Stimulated activated naive B cell treated with anti-CD40 and anti-IgM and Interleukin-4, amounts not matched to agents 10 μg/mL and 1 μg/mL and 100 μg/mL, for 72 hours (primary cell): Measurements from ENCODE around the gene UGT1A4.

Experiments used
- ATAC-seq, 2 donors: fragments of 150-1000 bp; cut with Tn5 transposase; replicated peaks; 2 replicates each; pipeline ENCODE4 v1.10.0; 2021; ENCODE audit warnings: moderate library complexity in 1 of 2
- DNase-seq: peaks from one replicate; pipeline ENCODE4 v3.0.0; 2021
- H3K27ac Mint-ChIP-seq: one replicate; pipeline ENCODE4 v1.8.0; 2022; ENCODE audit warnings: mild to moderate bottlenecking, mixed read lengths
- H3K27me3 Mint-ChIP-seq, 2 donors: one replicate each; pipeline ENCODE4 v1.8.0; 2022; ENCODE audit warnings: mixed read lengths in 2 of 2
- H3K36me3 Mint-ChIP-seq, 2 donors: one replicate each; pipeline ENCODE4 v1.8.0; 2022; ENCODE audit warnings: mixed read lengths in 2 of 2, mild to moderate bottlenecking in 1 of 2
- H3K4me1 Mint-ChIP-seq, 2 donors: one replicate each; pipeline ENCODE4 v1.8.0; 2022; ENCODE audit warnings: mixed read lengths in 2 of 2, mild to moderate bottlenecking in 1 of 2
- H3K4me3 Mint-ChIP-seq, 2 donors: one replicate each; pipeline ENCODE4 v1.8.0; 2022; ENCODE audit warnings: mild to moderate bottlenecking in 2 of 2, mixed read lengths in 2 of 2, moderate library complexity in 1 of 2
- H3K9me3 Mint-ChIP-seq, 2 donors: one replicate each; pipeline ENCODE4 v1.8.0; 2022; ENCODE audit warnings: mixed read lengths in 2 of 2, mild to moderate bottlenecking in 1 of 2

The UGT1A4 gene

DNA sequence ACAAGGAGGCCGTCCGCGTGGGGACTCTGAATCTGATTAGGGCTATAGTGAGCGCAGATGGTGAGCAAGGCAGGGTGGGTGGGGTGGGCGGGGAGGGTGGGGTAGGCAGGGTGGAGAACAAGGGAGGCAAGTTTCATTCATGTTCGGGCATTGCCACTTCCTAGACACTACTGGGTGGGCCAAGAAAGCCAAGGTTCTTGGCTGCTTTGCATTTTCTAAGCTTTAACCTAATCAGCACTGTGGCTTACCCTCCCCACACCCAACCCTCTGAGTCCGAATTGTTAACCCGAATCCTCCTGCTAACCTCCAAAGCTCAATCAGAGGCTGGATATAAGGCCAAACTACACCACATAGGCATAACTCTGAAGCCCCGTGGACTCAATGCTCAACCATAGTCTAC lies 77.7 kb downstream of the UGT1A4 start:
- no peak overlapping the region for H3K27ac Mint-ChIP-seq
- no peaks in the 10 kb centered on the region for H3K36me3 Mint-ChIP-seq
- H3K9me3 Mint-ChIP-seq = no peaks in the 10 kb centered on the region
- DNase-seq (no peak), ATAC-seq (no peak)
- H3K4me3 Mint-ChIP-seq = no peak overlapping the region
- H3K4me1 Mint-ChIP-seq = peaks cover 0 to 3% of the 10 kb centered on the region in 2 donors
- H3K27me3 Mint-ChIP-seq = peaks cover 3 to 10% of the 10 kb centered on the region in 2 donors

DNA sequence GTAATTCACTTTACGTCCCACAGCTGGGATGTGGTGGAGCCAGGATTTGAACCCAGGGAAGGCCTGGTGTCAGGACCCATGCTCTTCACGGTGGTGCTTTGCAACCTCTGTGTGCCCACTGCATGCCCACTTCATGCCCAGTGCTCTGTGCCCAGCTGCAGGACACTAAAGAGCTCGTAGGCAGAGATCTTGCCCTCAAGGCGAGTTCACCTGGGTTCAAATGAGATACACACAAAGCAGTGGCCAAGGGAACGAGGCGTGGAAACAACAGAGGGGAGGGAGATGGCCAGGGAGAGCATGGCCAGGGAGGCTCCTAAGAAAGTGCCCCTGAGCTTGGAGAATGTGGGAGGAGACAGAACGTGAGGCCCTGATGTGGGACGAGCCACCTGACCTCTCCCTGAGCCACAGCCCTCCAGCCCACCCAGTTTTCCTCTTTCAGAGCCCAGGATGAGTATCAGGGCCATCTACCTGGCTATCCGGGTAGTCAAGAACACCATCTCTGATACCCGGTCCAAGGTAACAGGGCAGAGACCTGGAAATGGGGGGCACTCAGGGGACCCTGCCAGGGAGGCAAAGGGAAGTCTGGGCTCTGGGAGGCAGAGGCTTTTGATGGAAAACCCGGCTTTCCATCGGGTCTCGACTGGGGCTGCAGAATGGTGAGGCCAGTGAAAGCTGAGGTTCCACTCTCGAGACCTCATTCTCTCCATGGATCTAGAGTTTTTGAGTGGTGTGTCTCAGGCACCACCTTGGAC lies 80.0 kb downstream of the UGT1A4 start:
- Mint-ChIP-seq H3K9me3 (no peaks in the 10 kb centered on the region), H3K27ac (no peak overlapping the region), H3K4me3 (no peak overlapping the region), H3K4me1 (peaks cover 2 to 9% of the 10 kb centered on the region in 2 donors), H3K27me3 (peaks cover 9 to 18% of the 10 kb centered on the region in 2 donors), H3K36me3 (no peaks in the 10 kb centered on the region)
- ATAC-seq (no peak), DNase-seq (no peak)

DNA sequence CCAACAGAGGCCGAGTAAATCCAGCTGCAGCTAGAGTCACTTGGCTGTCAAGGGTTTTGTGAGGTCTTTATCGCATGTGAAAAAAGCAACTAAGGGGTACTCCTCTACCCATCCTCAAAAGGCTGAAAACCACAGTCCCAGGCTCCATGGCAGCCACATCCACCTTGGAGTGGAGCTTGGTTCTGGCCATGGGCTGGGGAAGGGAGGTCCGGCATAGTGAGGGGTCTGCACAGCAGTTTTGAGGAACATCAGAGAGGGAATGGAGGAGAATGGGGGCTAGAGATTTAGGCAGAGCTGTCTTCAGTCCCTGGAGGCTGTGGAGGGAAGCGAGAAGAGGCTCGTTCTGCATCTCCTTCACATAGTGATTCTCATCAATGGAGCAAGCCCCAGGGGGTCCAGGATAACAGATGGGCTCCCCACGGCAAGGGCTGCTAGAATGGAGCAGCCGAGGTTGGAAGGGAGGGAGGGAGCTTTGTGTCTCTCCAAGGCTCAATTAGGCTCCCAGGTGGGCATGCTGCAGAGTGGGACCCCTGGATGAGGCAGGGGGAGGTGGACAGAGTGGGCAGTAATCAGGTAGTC lies 80.6 kb downstream of the UGT1A4 start:
- H3K27ac Mint-ChIP-seq = no peak overlapping the region
- no peak overlapping the region for H3K4me3 Mint-ChIP-seq
- ATAC-seq (no peak), DNase-seq (no peak)
- H3K36me3 Mint-ChIP-seq = no peaks in the 10 kb centered on the region
- H3K9me3 Mint-ChIP-seq = no peaks in the 10 kb centered on the region
- peaks cover 2 to 9% of the 10 kb centered on the region in 2 donors for H3K4me1 Mint-ChIP-seq
- peaks cover 15 to 25% of the 10 kb centered on the region in 2 donors for H3K27me3 Mint-ChIP-seq

DNA sequence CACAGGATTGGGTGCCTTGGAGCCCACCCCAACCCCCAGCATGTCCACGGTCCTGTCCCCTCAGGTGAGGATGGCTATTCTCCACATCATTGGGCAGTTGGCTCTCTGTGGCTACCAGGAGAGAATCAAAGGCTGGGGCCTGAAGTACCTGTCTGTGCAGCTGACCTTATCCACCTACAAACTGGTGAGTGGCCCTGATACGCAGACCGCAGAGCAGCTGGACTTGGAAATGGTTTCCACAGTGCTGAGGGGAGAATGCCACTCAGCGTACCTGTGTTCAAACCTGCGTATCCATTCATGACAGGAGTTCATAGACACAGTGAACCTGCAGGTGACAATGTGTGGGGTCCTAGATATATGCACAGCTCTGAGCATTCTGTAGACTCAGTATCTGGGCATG lies 81.2 kb downstream of the UGT1A4 start:
- H3K36me3 Mint-ChIP-seq = no peaks in the 10 kb centered on the region
- no peak overlapping the region for H3K27ac Mint-ChIP-seq
- no peaks in the 10 kb centered on the region for H3K9me3 Mint-ChIP-seq
- H3K27me3 Mint-ChIP-seq = peaks cover 19 to 28% of the 10 kb centered on the region in 2 donors
- no peak overlapping the region for H3K4me3 Mint-ChIP-seq
- ATAC-seq (no peak), DNase-seq (no peak)
- H3K4me1 Mint-ChIP-seq = peaks cover 2 to 9% of the 10 kb centered on the region in 2 donors

DNA sequence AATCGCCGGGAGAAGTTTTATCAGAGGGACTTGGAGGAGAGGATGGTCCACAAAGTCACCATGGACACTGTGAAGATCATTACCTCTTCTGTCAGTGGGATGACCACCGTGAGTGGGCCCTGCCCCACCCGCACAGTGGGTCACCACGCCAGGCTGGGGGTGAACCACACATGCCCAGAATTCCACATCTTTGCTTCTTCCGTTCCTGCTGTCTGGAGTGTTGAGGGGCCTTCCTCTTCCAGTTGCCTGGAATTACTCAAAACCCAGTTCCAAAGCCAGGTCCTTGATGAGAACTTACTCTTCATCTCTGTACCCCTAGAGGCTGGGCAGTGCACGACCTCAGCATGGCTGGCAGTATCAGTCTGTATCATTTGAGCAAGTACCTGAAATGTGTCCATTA lies 81.7 kb downstream of the UGT1A4 start:
- Mint-ChIP-seq H3K36me3 (no peaks in the 10 kb centered on the region), H3K27ac (no peak overlapping the region), H3K9me3 (no peaks in the 10 kb centered on the region), H3K27me3 (peaks cover 22 to 28% of the 10 kb centered on the region in 2 donors), H3K4me1 (peaks cover 2 to 9% of the 10 kb centered on the region in 2 donors), H3K4me3 (no peak overlapping the region)
- no peak for DNase-seq
- no peak for ATAC-seq

DNA sequence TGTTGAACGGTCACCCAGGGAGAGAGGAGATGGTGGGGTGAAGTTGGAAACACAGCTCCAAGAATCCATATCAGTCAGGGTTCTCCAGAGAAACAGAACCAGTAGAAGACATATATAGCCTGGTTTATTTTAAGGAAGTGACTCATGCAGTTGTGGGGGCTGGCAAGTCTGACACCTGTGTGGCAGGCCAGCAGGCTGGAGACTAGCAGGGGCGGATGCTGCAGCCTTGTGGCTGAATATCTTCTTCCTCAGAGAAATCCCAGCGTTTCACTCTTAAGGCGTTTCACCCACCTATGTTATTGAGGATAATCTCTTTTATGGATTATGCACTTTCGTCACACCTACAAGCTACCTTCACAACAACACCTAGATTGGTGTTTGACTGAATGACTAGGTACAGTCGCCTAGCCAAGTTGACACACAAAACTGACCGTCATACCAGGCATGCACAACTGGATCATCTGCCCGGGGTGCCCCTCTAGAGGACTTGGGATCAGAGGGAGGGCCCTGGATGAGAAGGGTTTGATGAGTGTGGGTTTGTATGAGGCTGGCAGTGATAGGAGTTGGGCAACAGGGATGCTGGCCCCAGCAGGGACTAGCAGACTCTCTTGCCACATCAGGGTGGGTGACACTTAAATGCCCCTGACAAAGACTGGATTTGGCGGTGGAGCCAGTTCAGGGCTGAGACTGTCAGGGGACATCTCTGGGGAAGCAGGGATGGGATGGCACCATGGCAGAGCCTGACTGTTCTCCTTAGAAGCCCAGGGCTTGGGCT lies 83.0 kb downstream of the UGT1A4 start:
- no peaks in the 10 kb centered on the region for H3K36me3 Mint-ChIP-seq
- no peaks in the 10 kb centered on the region for H3K9me3 Mint-ChIP-seq
- ATAC-seq = peak; percentile 80 to 84
- no peak overlapping the region for H3K4me3 Mint-ChIP-seq
- no peak for DNase-seq
- no peak overlapping the region for H3K27ac Mint-ChIP-seq
- peaks cover 22 to 28% of the 10 kb centered on the region in 2 donors for H3K27me3 Mint-ChIP-seq
- H3K4me1 Mint-ChIP-seq = peaks cover 2 to 9% of the 10 kb centered on the region in 2 donors

DNA sequence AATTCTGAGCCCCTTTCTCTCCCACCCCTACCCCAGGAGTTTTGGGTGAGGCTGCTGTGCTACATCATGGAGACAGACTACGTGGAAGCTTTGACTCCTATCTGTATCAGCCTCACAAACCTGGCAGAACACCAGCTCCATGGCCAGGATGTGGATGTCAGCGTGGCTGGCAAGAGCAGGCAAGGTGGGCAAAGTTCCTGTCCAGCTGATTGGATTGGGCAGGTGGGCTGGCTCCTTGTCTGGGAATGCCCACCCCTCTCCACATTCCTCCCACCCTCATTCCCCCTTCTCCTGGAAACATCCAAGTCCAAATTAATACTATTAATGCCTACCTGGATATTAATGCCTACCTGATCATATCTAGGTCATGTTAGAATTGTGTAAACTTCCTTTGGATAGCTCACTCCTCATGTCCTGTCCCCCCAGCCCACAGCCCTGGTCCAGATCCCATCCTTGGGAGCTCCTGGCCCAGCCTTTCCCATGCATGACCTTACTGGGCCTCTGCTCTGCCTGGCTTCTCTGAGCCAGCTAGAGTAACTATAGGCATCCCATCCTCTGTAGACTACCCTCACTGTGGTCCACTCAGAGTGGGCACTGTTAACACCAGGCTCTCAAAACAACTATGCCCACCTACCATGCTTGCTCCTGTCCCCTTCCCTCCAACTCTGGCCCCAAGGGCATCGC lies 83.7 kb downstream of the UGT1A4 start:
- no peak for ATAC-seq
- H3K4me1 Mint-ChIP-seq = peaks cover 2 to 9% of the 10 kb centered on the region in 2 donors
- peaks cover 22 to 28% of the 10 kb centered on the region in 2 donors for H3K27me3 Mint-ChIP-seq
- no peaks in the 10 kb centered on the region for H3K9me3 Mint-ChIP-seq
- H3K27ac Mint-ChIP-seq = no peak overlapping the region
- no peak for DNase-seq
- H3K36me3 Mint-ChIP-seq = no peaks in the 10 kb centered on the region
- H3K4me3 Mint-ChIP-seq = no peak overlapping the region

DNA sequence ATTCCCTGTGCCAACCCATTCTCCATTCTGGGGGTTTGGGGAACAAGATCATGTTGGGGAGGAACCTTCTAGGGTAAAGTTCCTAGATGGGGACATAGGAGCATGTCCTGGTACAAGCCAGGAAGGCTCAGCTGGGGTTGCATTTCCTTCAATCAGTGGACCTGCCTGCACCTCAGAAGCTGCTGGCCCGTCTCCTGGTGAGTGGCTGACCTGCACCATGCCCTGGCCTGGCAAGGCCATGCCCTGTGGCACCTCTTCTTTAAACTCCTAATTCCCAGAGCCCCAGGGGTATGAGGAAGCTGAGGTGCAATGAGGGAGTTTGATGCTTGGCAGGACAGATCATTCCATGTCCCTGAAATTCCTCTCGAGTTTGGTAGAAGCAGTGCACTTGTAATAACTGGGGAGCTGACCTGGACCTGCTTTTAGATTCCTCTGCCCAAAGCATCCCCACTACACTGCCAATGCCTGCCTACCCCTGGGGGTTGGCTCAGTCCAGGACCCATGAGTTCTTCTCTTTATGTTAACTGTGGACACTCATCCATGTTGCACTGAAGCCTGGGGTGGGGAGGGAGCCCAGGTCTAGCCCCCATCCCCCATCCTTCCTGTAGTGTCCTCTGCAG lies 84.9 kb downstream of the UGT1A4 start:
- Mint-ChIP-seq H3K4me3 (no peak overlapping the region), H3K9me3 (no peaks in the 10 kb centered on the region), H3K27me3 (peaks cover 22 to 28% of the 10 kb centered on the region in 2 donors), H3K36me3 (no peaks in the 10 kb centered on the region), H3K27ac (no peak overlapping the region), H3K4me1 (peaks cover 2 to 9% of the 10 kb centered on the region in 2 donors)
- no peak for DNase-seq
- ATAC-seq = no peak

DNA sequence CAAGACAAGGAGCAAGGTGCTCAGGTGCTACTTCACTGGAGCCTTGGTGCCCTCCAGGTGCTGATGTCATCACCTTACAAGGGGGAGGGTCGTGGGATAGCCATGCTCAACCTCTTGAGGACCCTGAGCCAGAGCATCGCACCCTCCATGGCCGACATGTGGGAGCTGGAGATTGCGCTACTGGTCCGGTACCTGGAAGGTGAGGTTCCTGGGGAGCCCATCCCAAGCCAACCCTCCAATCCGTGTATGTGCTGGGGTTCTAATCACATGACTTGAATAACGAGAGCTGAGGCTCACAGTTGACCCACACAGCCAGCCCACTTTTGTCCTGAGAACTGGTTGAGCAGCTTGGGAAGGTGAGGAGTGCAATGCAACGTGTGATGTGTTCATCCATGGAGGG lies 85.5 kb downstream of the UGT1A4 start:
- peaks cover 25 to 26% of the 10 kb centered on the region in 2 donors for H3K27me3 Mint-ChIP-seq
- H3K9me3 Mint-ChIP-seq = no peaks in the 10 kb centered on the region
- DNase-seq = no peak
- no peak for ATAC-seq
- no peaks in the 10 kb centered on the region for H3K36me3 Mint-ChIP-seq
- H3K27ac Mint-ChIP-seq = no peak overlapping the region
- H3K4me3 Mint-ChIP-seq = no peak overlapping the region
- peaks cover 2 to 9% of the 10 kb centered on the region in 2 donors for H3K4me1 Mint-ChIP-seq

DNA sequence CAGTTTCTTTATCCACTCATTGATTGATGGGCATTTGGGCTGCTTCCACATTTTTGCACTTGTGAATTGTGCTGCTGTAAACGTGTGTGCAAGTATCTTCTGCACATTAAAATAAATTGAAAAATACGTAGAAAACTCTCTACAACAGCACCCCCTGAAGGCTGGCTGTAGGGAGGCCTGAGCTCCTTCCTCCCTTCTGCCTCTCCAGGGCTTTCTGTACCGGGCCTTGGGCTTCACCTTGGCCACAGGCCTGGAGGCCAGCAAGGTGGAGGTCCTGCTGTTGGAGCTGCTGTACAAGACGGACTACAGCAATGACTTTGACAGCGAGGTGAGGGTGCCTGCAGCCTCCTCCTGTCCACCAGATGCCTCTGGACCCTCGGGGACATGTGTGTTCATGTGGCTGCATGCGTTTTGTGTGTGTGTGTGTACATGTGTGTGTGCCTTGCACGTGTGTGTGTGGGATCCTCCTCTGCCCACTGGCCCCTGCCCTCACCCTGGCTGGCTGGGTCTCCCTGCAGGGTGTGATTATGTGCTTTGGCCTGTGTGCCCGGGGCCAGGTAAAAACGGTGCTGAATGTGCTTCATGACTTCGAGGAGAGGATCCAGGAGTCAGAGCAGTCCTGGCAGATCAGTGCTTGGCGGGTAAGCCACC lies 88.8 kb downstream of the UGT1A4 start:
- ATAC-seq (no peak), DNase-seq (no peak)
- H3K9me3 Mint-ChIP-seq = no peaks in the 10 kb centered on the region
- H3K27me3 Mint-ChIP-seq = peaks cover 30 to 38% of the 10 kb centered on the region in 2 donors
- H3K27ac Mint-ChIP-seq = no peak overlapping the region
- H3K4me3 Mint-ChIP-seq = no peak overlapping the region
- H3K4me1 Mint-ChIP-seq = peaks cover 0 to 1% of the 10 kb centered on the region in 2 donors
- H3K36me3 Mint-ChIP-seq = no peaks in the 10 kb centered on the region

DNA sequence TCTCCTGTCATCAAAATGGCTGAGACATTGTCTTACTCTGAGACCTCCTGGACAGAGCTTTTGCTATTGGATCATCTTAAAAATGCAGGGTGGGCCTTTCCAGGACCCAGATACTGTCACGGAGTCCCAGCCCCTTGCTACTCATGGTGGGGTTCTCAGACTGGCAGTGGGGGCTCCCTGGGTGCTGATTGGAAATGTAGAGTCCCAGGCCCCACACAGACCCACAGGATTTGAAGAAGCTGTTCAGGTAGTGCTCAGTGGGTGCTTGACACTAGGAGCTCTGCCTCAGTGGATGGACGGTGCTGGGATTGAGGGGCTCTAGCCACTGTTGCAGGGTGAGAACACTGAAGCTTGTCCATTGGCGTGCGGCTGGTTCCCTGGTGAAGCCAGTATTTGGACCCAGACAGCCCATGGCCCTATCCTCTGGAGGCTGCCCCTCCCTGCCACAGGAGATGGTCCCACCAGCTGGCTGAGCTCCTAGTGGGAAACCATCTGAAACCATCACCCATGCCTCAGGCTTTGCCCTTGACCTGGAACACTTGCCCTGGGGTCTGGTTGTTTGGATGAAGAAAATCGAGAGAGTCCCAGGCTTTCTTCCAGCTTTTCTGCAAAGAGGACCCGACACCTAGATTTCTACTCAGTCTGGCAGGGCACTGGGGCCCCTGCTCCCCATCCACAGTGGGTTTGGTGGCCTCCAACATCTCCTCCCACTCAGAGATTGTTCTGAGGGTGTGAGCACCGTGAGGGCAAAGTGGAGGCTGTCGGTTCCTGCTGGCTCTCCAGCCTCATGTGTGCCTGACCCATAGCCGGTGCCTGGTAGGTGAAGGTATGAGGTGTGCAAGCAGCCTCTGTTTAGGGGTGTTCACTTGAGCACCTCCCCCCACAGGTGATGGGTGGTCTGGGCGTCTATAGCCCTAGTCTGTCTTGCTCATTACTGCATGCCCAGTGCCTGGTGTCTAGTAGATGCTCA lies 89.7 kb downstream of the UGT1A4 start:
- DNase-seq (no peak), ATAC-seq (no peak)
- Mint-ChIP-seq H3K9me3 (no peaks in the 10 kb centered on the region), H3K36me3 (no peaks in the 10 kb centered on the region), H3K27ac (no peak overlapping the region), H3K4me1 (no peaks in the 10 kb centered on the region), H3K27me3 (peaks cover 22 to 30% of the 10 kb centered on the region in 2 donors), H3K4me3 (no peak overlapping the region)

DNA sequence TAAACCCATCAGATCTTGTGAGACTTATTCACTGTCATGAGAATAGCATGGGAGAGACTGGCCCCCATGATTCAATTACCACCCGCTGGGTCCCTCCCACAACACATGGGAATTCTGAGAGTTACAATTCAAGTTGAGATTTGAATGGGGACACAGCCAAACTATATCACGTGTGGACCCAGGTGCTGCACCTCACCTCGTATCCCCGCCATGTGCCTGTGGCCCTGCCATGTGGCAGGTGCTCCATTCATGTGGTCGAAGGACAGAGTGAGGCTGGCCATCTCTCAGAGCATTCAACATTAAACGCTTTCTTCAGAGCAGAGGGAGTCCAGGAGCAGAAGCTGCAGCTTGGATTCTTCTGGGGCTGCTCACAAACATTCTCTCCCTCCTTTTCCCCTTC lies 91.8 kb downstream of the UGT1A4 start:
- DNase-seq = no peak
- Mint-ChIP-seq H3K36me3 (no peaks in the 10 kb centered on the region), H3K4me1 (no peaks in the 10 kb centered on the region), H3K27me3 (peaks cover 17 to 25% of the 10 kb centered on the region in 2 donors), H3K27ac (no peak overlapping the region), H3K4me3 (no peak overlapping the region), H3K9me3 (peaks cover 0 to 2% of the 10 kb centered on the region in 2 donors)
- no peak for ATAC-seq

DNA sequence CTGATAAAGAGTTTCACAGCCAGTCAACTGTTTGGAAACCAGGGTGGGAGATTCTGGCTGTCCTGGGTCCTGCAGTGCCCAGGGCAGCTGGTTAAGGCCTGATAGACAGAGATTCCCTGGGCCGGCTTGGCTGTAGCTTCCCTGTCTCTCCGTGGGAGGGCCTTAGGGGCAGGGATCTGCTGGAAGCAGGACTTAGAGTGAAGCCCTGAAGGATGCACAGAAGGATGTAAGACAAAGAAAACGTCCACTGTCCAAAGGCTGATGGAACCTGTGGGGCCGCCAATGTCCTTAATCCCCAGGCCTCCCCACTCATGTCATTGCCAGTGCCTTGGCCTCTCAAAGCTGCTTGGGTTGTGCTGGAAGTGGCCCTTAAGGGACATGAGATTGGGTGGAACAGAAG lies 92.6 kb downstream of the UGT1A4 start:
- Mint-ChIP-seq H3K36me3 (no peaks in the 10 kb centered on the region), H3K27ac (no peak overlapping the region), H3K4me1 (no peaks in the 10 kb centered on the region), H3K4me3 (no peak overlapping the region), H3K27me3 (peaks cover 17 to 27% of the 10 kb centered on the region in 2 donors), H3K9me3 (peaks cover 0 to 2% of the 10 kb centered on the region in 2 donors)
- DNase-seq (no peak), ATAC-seq (no peak)
